HUDEP-2 (cell line): ENCODE results near the gene ZCCHC14.
"Not testable (repeated sequence)": the region's sequence is repeated elsewhere in the genome, so short reads cannot be mapped to it uniquely, and the experiment has no call there.

Experiments
- DNase-seq, 76 experiments: peaks; one replicate each; lab custom pipeline; 2025; ENCODE audit not compliant: unreplicated experiment in 76 of 76; lab: John Stamatoyannopoulos, UW

Gene ZCCHC14

DNA sequence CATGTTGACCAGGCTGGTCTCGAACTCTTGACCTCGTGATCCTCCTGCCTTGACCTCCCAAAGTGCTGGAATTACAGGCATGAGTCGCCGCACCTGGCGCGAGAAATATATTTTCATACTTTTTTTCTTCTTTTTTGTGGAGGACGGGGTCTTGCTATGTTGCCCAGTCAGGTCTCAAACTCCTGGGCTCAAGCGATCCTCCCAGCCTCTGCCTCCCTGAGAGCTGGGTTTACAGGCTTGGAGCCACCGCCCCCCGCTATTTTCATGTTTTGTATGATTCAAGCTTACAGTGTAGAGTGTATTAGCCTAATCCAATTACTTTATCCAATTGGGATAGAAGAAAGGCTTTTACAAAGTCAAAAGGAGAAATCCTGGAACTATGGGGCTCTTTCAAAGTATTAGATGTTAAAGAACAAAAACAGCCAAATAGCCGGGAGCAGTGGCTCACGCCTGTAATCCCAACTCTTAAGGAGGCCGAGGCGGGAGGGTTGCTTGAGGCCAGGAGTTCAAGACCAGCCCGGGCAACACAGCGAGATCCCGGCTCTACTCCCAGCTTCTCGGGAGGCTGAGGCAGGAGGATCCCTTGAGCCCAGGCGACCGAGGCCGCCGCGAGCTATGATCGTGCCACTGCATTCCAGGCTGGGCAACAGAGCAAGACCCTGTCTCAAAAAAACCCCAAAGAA is 102.0 kb downstream of the ZCCHC14 start:
- DNase-seq: no peak

GRCh38 chr16:87389914-87390313 is 102.9 kb downstream of the ZCCHC14 start:
- not testable (repeated sequence) for DNase-seq

- no peak for DNase-seq
Observed at GRCh38 chr16:87389245-87389644, 103.6 kb downstream of the ZCCHC14 start.

- no peak for DNase-seq
Observed at GRCh38 chr16:87388818-87389134, 104.0 kb downstream of the ZCCHC14 start.

GRCh38 chr16:87387942-87388817 is 104.6 kb downstream of the ZCCHC14 start:
- peak in 75 of 76 experiments; percentile 20 to 95 (median 85) for DNase-seq

- DNase-seq: not testable (repeated sequence)
Observed at GRCh38 chr16:87384875-87385167, 108.0 kb downstream of the ZCCHC14 start.

- peak in 30 of 76 experiments; percentile 39 to 81 (median 53) for DNase-seq
Observed at GRCh38 chr16:87384162-87384874, 108.5 kb downstream of the ZCCHC14 start.

DNA sequence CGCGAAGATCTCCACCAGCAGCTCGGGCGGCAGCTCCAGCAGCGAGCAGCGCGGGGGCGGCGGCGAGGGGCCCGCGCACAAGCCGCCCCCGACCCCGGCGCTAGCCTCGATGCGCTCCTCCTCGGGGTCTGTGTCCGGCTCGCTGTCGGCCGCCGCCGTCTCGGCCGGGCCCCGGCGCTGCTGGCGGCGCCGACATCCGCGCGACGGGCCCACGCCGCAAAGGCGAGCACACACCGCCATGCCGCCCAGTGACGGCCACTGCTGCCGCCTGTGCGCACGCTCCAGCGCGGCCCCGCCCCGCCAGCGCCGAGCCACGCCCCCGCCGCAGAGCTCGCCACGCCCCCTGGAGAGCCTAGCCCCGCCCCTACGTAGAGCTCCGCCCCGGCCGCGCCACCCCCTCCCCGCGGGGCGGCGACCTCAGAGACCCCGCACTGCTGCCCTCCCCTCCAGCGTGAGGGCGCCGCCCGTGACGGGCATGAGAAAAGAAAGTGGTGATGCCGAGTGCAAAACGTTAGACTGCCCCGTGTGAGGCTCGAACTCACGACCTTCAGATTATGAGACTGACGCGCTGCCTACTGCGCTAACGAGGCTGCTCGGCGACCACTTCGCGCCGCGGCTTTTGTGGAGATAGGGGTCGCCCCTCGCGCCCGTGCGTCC is 109.2 kb downstream of the ZCCHC14 start, which contains the start of gene FBXO31:
TSS of gene FBXO31 (minus strand) at position 272 of the 657 bp plus-strand sequence. CDS start at position 240, 32 bp downstream.
- peak in 72 of 76 experiments; percentile 39 to 97 (median 79) for DNase-seq

GRCh38 chr16:87382023-87382785 is 110.6 kb downstream of the ZCCHC14 start:
- DNase-seq: no peak

DNA sequence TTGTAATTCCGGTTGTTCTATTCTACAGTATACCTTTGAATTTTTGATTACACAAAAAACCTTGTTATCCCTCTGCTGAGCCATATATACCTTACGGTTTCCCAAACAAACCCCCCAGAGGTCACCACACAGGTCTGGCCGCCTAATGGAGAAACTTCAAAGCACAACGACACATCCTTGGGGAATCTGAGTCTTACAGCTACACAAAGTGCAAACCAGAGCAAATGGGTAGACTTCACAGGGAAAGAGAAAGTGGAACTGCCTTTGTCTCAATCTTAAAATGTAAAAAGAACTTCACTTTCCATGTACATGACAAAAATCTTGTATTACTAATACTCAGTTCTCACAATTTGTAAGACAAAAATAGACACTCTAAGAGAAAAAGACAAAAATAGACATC is 111.9 kb downstream of the ZCCHC14 start:
- no peak for DNase-seq

DNA sequence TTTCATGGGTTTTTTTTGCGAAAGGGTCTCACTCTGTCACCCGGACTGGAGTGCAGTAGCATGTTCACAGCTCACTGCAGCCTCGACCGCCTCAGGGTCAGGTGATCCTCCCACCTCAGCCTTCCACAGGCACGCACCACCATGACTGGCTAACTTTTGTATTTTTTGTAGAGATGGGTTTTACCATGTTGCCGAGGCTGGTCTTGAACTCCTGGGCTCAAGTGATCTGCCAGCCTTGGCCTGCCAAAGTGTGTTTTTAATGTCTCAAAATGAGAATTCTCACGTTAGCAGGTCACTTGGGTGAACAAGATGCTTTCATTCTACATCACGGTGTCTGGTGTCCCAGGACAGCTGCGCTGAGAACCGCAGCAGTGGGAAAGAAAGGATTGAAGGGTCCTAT is 112.4 kb downstream of the ZCCHC14 start:
- no peak for DNase-seq

DNA sequence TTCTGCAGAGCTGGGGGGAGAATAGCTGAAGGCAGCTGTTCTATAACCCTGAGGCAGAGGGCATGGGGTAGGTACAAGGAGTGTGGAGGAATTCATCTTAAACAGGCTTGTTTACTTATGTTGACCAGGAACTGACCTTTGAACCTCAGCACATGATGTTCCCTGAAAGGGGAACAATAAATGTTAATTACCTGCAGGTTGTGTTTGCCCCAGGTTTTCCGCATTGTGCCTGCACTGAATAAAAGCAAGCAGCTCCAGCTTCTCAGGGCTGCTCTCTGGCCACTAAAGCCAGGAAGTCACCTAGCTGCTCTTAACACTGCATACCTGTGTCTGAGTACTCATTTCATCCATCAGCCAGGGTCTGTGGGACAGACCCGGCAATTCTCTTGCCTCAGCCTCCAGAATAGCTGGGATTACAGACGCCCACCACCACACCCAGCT is 113.5 kb downstream of the ZCCHC14 start:
- DNase-seq: not testable (repeated sequence)

GRCh38 chr16:87376660-87377059 is 116.2 kb downstream of the ZCCHC14 start:
- DNase-seq: peak in 34 of 76 experiments; percentile 4 to 51 (median 19)

DNA sequence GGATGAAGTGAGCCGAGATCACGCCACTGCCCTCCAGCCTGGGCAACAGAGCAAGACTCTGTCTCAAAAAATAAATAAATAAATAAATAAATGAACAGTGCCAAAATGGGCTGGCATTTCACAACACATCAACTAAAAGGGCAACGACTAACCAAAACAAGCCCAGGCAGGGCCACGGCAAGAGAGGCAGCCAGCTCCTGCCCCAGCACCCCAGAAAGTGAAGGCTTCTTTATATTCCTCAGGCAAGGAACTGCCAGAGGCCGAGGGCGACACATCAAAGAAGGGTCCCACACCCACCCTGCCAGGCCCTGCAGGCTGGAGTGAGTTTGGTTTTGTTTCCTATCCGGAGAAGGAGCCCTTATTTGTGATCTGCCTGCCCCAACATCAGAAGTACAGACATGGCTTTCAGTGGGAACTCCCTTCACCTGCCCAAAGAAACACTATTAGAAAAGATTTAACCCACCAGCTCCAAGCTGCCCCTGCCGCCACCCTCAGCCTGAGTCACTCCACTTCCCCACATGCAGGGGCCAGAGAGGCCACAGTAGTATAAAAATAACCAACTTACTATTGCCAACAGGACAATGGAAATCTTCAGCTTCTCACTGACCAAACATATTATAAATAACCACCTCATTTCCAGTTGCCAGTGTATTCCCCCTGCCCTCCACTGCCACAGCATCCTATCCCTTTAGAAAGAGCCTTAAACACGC is 117.2 kb downstream of the ZCCHC14 start:
- DNase-seq: no peak

GRCh38 chr16:87374313-87374712 is 118.5 kb downstream of the ZCCHC14 start:
- no peak for DNase-seq

- DNase-seq: no peak
Observed at GRCh38 chr16:87372305-87372704, 120.5 kb downstream of the ZCCHC14 start.

GRCh38 chr16:87371261-87371866 is 121.5 kb downstream of the ZCCHC14 start:
- DNase-seq: no peak

- DNase-seq: no peak
Observed at GRCh38 chr16:87369796-87370719, 122.8 kb downstream of the ZCCHC14 start.
